ENCODE data around the gene TUBB4B.

- no peak for TF ChIP-seq CTCF (IDR thresholded peaks at IDR 0.05)
- no peak for TF ChIP-seq POLR2A (IDR thresholded peaks at IDR 0.05)
Observed at GRCh38 chr9:137267933-137268355, 26.9 kb downstream of the TUBB4B start.

Data from Peyer's patch (tissue), 4 donors.